Endometrium (tissue), 2 donors: Measurements from ENCODE around the gene TSC2.
"Not testable (repeated sequence)": the region's sequence is repeated elsewhere in the genome, so short reads cannot be mapped to it uniquely, and the experiment has no call there.

Experiments
- FAIRE-seq: peaks from 2 replicates; lab custom pipeline; 2012; peaks lifted over from hg19 to GRCh38; lab: Jason Lieb, UNC
- donor health status: control.
- donor health status: control.

The TSC2 gene

GRCh38 chr16:2122934-2123683 is 75.3 kb downstream of the TSC2 start:
- FAIRE-seq = not testable (repeated sequence)

DNA sequence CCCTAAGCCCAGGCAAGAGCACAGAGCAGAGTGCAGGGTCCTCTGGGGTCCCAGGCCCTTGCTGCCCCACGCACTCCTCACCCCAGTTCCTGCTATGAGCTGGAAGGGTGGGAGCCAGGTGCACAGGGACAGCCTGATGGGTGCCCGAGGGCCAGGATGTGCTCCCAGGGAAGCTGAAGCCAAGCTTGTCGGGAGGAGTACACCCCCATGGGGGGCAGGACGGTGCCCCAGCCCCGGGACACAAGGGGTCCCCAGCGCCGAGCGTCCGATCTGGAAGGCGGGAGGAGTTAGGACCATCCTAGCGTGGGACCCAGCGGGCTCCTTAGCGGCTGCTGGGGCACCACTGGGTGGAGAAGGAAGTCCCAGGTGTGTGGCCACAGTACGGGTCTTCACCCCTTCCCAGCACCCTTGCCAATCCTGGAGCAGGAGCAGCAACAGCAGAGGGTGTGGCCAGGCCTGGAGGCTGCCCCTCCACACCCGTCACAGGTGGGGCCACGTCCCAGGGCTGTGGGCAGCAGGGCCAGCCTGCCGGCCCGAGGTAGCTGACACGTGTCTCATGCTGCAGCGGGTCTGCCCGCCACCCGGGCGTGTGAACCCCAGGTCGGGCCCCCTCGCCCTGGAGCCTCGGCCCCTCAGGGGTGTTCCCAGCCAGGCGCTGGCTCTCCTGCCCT is 76.1 kb downstream of the TSC2 start:
- FAIRE-seq = not testable (repeated sequence)

- not testable (repeated sequence) for FAIRE-seq
Measured at GRCh38 chr16:2124377-2124693, 76.5 kb downstream of the TSC2 start.

DNA sequence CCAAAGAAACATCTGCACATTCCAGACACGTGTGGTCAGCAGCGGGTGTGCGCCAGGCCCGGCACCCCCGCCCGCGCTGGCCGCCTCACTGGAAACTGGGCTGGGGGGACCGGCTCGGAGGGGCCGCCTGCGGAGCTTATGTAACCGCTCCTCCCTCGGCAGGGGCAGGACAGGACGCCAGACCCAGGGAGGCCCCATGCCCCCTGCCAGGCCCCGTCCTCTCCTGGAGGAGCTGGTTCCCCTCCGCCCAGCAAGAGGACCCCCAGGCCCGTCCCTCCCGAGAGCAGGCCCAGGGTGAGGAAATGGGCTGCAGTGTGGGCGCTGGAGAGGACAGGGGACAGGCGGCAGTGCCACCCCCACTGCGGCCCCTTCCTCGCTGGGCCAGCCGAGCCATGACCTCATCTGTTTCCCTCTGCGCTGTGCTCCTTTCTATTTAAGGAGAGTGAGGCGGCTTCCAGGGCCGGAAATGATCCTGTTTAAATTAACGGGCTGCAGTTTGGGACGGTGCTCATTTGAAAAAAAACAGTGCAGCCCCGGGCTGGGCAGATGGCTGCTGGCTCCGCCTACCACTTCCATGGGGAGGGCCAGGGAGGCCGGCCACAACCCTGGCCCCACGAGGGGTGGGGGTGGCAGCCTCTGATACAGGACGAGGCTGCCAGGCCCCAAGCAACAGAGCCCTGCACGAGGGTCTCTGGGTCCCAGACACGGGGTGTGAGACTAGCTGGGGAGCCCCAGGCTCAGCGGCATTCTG is 77.1 kb downstream of the TSC2 start:
- FAIRE-seq = not testable (repeated sequence)

- not testable (repeated sequence) for FAIRE-seq
Measured at GRCh38 chr16:2125609-2126008, 77.8 kb downstream of the TSC2 start.

GRCh38 chr16:2126161-2126743 is 78.5 kb downstream of the TSC2 start:
- not testable (repeated sequence) for FAIRE-seq

GRCh38 chr16:2126928-2127556 is 79.3 kb downstream of the TSC2 start:
- not testable (repeated sequence) for FAIRE-seq

GRCh38 chr16:2127630-2128280 is 80.0 kb downstream of the TSC2 start:
- FAIRE-seq = not testable (repeated sequence)

- FAIRE-seq = not testable (repeated sequence)
Measured at GRCh38 chr16:2129251-2129650, 81.5 kb downstream of the TSC2 start.

DNA sequence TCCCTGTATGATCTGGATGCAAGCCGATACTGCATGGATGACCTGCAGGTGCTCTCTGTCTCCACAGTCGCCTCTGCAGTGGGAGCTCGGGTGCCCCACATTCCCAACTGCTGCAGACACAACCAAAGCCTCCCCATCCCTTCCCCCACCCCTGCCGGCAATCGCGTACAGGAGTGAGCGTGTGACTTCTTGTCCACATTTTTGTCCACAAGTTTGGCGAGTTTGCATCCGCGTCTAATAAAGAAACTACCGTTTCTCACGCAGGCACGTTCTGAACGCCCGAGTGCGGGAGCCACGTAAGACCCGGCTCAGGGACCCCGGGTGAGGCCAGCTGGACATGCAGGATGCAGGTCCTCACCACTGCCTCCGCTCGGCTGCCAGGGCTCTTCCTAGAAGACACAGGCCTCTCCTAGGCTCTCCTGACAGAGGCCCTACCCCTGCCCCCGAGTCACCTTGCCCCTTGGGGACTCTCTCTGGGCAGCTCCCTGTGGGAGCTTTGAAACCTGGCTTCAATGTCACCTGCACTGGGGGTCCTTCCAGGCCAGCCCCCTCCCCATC is 82.2 kb downstream of the TSC2 start:
- not testable (repeated sequence) for FAIRE-seq

DNA sequence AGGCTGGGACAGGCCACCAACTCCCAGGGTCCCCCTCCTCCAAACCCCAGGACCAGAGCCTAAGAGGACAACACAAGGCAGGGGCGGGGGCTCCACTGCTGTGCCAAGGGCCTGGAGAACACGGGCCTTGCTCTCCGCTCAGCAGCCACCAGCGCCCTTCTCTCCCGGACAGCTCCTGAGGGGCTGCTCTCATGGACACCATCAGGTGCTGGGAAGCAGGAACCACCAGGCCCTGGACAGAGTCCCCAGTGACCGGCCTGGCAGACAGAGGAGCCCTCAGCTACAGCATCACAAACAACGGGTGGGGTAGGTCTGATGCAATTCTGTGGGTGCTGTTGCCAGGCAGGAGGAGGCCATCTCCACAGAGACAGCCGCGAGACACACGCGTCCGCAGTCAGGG is 86.0 kb downstream of the TSC2 start:
- FAIRE-seq = not testable (repeated sequence)

DNA sequence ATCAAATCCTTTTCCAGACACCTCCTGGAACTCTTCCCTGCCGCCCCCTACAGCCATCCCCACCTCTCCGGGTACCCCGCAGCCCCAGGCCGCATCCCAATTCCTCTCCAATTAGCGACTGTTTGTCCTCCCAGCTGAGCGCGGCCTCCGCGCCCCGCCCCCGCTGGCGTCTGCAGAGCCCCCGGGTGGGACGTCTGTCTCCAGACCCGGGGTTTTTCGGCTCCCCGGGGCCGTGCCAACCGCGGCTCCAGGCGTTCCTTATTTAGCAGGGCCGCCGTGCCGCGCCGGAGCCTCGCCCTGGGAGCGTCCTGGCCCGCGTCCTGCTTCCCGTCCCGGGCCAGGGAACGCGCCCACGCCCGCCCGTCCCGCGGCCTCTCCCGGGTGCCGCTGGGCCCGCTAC is 87.3 kb downstream of the TSC2 start:
- not testable (repeated sequence) for FAIRE-seq

- peak; percentile 15 for FAIRE-seq
Measured at GRCh38 chr16:2135770-2136490, 88.1 kb downstream of the TSC2 start, which contains the start of gene PKD1. PKD1 (minus strand) TSS chr16:2135898; CDS start chr16:2135689, 209 bp downstream.
